Measurements from ENCODE around the gene KCNH4.
"Not testable (repeated sequence)": the region's sequence is repeated elsewhere in the genome, so short reads cannot be mapped to it uniquely, and the experiment has no call there.

Gene KCNH4

DNA sequence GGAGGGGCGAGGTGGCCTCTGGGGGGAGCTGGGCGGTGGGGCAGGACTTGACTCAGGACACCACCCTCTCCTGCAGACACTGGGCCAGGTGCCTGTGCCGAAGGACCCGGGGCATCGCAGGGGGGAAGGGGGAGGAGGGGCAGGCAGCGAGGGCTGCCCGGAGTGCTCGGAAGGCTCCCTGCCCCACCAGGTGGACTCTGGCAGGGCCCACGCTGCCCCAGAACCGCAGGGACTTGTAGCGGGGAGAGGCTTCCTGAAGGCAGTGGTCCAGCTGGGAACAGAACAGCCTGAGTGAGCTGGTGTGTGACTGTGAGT lies 8.7 kb upstream of the KCNH4 start:
- CTCF ChIA-PET, result interaction anchor here (1.0 to 3.6 kb wide), 3 partner anchors 8 to 214 kb away, joined by 4 to 12 read pairs (median 6); partner anchors contain the start of gene KCNH4
- H3K9me3 Mint-ChIP-seq, result no peaks in the 10 kb centered on the region
- H3K36me3 Mint-ChIP-seq, result peaks cover 2% of the 10 kb centered on the region
- H3K4me3 Mint-ChIP-seq, result no peak overlapping the region
- H3K4me1 Mint-ChIP-seq, result peaks cover 31% of the 10 kb centered on the region
- H3K27ac Mint-ChIP-seq, result no peak overlapping the region
- peaks cover 18% of the 10 kb centered on the region for H3K27me3 Mint-ChIP-seq
- no peak for DNase-seq

DNA sequence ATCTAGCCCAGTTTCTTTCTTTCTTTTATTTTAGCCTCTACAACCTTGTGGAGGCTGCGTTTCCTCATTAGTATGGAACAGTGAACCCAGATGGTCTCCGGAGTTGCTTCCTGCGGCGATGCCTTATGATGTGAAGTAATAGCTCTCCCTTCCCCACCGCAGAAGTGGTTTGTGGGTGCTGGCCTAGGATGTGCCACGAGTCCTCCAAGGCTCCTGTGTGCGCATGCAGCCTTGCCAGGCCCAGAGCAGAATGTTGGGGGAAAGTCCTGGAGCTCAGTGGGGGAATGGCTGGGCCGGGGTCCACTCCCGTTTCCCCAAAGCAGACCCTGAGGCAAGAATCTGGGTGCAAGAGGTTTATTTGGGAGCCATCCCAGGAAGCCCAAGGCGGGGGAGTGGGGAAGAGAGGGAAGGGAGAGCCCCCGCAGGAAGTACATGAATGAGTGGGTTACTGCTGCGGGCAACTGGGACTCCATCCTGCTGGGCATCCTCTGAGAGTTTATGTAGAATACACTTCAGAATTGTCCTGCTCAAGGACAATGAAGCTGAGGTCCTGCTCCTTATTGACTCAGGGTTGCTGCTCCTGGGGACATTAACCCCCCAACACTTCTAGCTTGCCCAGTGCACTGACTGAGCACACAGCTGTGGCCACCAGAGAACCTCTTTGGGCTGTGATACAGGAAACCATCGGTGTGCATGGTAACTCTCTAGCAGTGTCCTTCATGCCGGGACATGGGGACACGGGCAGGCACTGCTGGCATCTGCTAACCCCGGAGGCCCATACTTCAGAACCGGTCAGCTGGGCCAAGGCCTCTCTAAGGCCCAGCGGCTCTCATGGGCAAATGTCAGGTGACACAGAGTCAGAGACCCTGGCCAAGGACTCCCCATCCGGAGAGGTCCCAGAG lies 8.1 kb upstream of the KCNH4 start:
- Mint-ChIP-seq H3K4me1 (peaks cover 31% of the 10 kb centered on the region), H3K27me3 (peaks cover 20% of the 10 kb centered on the region), H3K4me3 (no peak overlapping the region), H3K36me3 (peaks cover 2% of the 10 kb centered on the region), H3K27ac (no peak overlapping the region), H3K9me3 (no peaks in the 10 kb centered on the region)
- no peak for DNase-seq
- CTCF ChIA-PET, result interaction anchor here (1.2 to 3.6 kb wide), 2 partner anchors 9 to 214 kb away, joined by 3 to 12 read pairs; no protein-coding TSS in a partner anchor

DNA sequence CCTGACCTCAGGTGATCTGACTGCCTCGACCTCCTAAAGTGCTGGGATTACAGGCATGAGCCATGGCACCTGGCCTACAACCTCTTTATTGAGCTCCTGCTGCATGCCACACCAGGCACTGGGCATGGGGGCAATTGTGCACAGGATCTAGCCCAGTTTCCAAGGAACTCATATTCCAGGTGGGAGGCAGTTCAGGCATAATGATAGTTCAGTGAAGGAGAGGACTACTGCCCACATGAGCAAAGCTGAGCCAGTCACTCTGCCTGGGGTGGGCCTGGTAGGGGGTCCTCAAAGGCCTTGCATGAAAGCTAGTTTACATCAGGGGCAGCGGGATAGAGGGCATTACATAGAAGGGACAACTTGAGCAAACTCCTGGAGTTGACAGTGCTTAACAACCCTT lies 6.9 kb upstream of the KCNH4 start:
- Mint-ChIP-seq H3K27ac (no peak overlapping the region), H3K4me3 (no peak overlapping the region), H3K9me3 (no peaks in the 10 kb centered on the region), H3K36me3 (peaks cover 2% of the 10 kb centered on the region), H3K4me1 (peaks cover 31% of the 10 kb centered on the region), H3K27me3 (peaks cover 31% of the 10 kb centered on the region)
- CTCF ChIA-PET, result interaction anchor here (1.0 to 3.6 kb wide), 3 partner anchors 8 to 218 kb away, joined by 3 to 12 read pairs (median 4); no protein-coding TSS in a partner anchor
- no peak for DNase-seq

DNA sequence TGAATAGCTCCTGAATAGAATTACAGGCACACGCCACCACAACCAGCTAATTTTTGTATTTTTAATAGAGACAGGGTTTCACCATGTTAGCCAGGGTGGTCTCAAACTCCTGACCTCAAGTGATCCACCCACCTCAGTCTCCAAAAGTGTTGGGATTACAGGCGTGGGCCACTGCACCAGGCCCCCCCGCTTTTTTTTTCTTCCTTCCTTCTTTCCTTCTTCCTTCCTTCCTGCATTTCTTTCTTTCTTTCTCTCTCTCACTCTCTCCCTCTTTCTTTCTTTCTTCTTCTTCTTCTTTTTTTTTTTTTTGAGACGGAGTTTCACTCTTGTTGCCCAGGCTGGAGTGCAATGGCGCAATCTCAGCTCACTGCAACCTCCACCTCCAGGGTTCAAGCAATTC lies 5.2 kb upstream of the KCNH4 start:
- peaks cover 46% of the 10 kb centered on the region for H3K27me3 Mint-ChIP-seq
- CTCF ChIA-PET, result interaction anchor here (0.7 kb wide), 1 partner anchor 19 kb away, joined by 4 read pairs; no protein-coding TSS in a partner anchor
- DNase-seq, H3K27ac Mint-ChIP-seq, H3K4me3 Mint-ChIP-seq, H3K9me3 Mint-ChIP-seq, H3K36me3 Mint-ChIP-seq: not testable (repeated sequence)
- H3K4me1 Mint-ChIP-seq, result peaks cover 43% of the 10 kb centered on the region

DNA sequence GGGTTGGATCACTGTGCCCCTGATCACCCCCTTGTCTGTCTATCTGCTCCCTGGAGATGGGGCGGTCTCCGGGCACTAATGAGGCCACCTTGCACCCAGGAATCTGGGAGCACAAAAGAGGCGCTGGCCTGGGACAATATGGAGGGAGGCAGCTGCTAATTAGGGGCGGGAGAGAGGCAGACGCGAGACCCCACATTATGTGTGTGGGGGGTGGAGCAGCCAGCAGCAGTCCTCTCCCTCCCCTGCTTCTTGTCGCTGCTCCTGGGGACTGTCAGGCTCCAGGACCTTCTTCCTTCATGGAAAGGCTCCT lies 4.6 kb upstream of the KCNH4 start:
- Mint-ChIP-seq H3K4me1 (peaks cover 47% of the 10 kb centered on the region), H3K36me3 (peaks cover 2% of the 10 kb centered on the region), H3K4me3 (no peak overlapping the region), H3K27me3 (peaks cover 52% of the 10 kb centered on the region), H3K27ac (no peak overlapping the region), H3K9me3 (no peaks in the 10 kb centered on the region)
- CTCF ChIA-PET, result interaction anchor here (0.7 to 1.1 kb wide), 2 partner anchors 18 to 101 kb away, joined by 3 to 4 read pairs; no protein-coding TSS in a partner anchor
- no peak for DNase-seq

DNA sequence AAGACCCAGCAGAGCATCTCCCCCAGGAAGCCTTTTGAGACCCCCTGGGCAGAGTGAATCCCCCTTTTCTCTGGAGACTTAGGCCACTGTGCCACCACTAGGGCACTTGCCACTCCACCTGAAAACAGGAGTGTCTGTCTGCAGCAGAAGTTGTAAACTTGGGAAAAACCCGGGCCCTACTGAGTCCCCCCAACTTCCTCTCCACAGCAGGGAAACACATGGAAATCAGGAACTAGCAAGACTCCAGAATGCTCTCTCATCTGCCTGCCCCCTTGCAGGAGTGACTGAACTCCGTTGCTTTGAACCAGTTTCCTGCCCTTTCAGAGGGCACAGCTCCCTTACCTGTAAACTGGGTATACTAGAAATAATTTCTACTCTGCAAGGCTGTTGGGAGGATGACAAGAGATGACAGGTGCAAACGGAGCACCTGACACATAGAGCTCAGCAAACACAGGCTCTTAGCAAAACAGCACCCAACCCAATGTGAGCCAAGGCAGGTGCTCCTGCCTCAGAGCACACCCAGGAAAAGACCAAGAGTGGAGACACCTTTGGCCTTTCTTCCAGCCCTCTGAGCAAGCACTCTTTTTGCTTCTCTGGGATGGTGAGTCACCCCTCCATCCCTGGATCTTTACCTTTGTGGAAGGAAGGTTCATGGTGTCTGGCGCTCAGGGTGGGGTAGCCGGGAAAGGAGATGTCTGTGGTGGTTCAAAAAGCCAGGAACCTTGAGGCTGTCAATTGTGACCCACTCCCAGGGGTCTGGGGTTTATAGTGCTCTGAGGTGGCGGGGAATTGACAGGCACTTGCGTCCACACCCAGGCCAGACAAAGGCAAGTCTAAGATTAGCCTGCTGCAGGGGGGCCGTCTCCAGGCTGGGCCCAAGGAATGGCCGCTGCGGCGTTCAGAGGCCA lies 4.0 kb upstream of the KCNH4 start, which contains the start of gene HCRT:
Gene HCRT, minus strand, starts transcription at position 740 of the 908 bp plus-strand sequence. Its CDS starts 87 bp downstream, at position 653.
- DNase-seq, result no peak
- CTCF ChIA-PET, result interaction anchor here (1.0 to 2.1 kb wide), 3 partner anchors 9 to 217 kb away, joined by 3 to 11 read pairs (median 4); partner anchors contain the start of gene GHDC
- Mint-ChIP-seq H3K4me1 (peaks cover 52% of the 10 kb centered on the region), H3K9me3 (no peaks in the 10 kb centered on the region), H3K27ac (peak within 1 kb of the TSS; percentile 67), H3K36me3 (no peaks in the 10 kb centered on the region), H3K27me3 (peaks cover 58% of the 10 kb centered on the region), H3K4me3 (peak within 1 kb of the TSS; percentile 82)

DNA sequence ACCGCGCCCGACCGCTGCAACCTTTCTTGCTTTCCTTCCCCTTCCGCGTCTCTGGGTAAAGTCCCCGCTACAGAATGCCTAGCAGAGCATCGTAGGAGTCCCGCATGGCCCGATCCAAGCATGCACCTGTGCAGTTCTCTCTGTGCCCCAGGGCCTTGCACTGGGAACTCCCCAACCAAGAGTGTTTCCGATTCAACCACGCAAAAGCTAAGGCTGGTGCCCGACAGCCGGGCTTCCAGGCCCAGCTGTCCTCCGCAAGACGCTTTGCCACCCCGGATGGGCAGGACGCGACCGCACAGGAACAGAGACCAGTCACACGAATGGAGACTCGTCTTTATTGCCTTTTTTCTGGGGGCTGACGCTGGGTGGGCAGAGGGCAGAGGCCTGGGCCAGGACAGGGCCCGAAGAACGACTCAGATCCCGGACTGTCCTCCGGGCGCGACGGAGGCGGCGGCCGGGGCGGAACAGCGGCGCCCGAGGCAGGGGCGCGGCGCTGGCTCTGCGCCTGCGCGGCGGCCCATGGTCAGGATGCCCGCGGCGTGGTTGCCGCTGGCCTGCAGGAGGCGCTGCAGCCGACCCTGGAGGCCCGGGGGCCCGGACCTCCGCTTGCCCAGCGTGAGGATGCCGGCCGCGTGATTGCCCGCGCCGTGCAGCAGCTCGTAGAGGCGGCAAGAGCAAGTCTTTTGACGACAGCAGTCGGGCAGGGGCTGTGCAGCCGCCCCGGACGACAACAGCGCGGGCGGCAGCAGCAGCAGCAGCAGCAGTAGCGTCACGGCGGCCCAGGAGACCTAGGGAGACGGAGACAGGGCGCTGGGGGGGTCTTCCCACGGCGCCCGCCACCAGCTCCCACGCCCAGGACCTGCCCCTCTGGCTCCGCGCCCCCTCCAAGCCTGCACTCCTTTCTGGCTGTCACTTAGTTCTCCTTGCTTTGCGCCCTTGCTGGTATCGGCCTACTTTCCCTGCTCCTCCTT lies 3.1 kb upstream of the KCNH4 start:
- peak; percentile 80 for DNase-seq
- Mint-ChIP-seq H3K4me1 (peaks cover 60% of the 10 kb centered on the region), H3K27ac (peak overlapping the region; percentile 86), H3K36me3 (no peaks in the 10 kb centered on the region), H3K27me3 (peaks cover 67% of the 10 kb centered on the region), H3K9me3 (no peaks in the 10 kb centered on the region), H3K4me3 (peak overlapping the region; percentile 82)
- CTCF ChIA-PET, result interaction anchor here (1.0 to 2.1 kb wide), 3 partner anchors 10 to 216 kb away, joined by 3 to 11 read pairs (median 4); partner anchors contain the start of gene GHDC

DNA sequence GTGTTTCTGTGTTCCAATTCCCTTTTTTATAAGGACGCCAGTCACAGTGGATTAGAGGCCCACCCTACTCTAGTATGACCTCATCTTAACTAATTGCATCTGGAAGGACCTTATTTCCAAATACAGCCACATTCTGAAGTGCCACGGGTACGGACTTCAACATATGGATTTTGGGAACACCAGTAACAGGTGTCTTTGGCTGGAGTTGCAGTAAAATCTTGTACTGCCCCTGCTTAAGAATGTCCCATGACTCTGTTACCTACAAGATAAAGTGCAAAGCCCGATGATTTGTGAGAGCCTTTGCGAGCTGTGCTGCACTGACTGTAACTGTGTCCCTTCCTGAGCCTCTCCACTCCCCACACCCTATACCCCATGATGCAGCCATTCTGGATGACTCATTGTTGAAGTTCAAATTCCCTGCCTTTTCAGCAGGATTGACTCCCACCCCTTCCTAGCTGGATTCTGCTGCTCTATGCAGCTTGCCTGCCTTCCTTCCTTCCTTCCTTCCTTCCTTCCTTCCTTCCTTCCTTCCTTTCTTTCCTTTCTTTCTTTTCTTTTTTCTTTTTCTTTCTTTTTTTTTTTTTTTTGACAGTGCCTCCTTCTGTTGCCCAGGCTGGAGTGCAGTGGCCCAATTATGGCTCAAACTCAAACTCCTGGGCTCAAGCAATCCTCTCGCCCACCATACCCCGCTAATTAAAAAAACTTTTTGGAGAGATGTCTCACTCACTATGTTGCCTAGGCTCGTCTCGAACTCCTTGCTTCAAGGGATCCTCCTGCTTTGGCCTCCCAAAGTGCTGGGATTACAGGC lies 2.2 kb upstream of the KCNH4 start:
- Mint-ChIP-seq H3K4me3 (peak overlapping the region; percentile 82), H3K9me3 (no peaks in the 10 kb centered on the region), H3K27ac (peak overlapping the region; percentile 86), H3K36me3 (no peaks in the 10 kb centered on the region), H3K4me1 (peaks cover 61% of the 10 kb centered on the region), H3K27me3 (peaks cover 76% of the 10 kb centered on the region)
- DNase-seq, result no peak
- CTCF ChIA-PET, result interaction anchor here (2.1 kb wide), 1 partner anchor 11 kb away, joined by 11 read pairs; the partner anchor contains the start of gene GHDC

DNA sequence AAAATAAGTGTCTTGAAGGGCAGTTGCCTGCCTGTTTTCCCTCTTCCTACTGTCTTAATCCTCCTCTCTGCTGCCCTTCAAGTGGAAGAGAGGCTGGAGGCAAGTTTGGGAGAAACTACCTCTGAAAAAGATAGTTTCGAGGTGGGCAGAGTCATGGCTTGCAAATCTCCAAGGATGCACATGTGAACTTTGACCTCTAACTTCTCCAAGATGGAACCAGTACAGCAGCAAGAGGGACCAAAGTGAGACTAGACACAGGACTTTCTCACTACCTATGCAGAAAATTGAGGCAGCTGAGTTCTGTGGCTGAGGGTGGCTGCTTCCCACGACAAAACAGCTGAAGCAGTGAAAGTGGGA lies 887 bp upstream of the KCNH4 start:
- H3K4me1 Mint-ChIP-seq, result peaks cover 61% of the 10 kb centered on the region

DNA sequence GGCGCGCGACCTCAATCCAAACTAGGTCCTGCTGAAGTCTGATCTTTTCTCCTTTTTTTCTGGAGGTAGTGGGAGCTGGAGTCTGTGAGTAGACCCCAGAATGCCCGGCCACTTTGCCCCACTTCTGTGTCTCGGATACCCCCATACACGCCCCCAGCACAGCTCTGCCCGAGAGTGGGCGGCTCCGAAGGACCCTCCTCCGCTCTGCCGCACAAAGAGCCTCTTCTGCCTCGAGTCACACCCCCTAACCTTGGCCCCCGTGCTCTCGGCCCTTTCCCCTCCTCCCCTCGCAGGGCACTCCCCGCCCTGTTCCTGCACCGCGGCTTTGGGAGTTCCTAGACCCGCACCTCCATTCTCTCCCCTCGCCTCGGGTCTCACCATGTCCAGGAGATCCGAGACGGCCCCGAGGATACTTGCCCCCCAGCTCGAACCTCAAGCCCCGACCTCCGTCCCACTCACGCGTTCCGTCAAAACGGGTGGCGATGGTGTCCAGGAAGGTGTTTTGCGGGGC lies 476 bp downstream of the KCNH4 start:
- Mint-ChIP-seq H3K36me3 (no peaks in the 10 kb centered on the region), H3K4me3 (peak overlapping the region; percentile 35), H3K4me1 (peaks cover 61% of the 10 kb centered on the region), H3K27me3 (peaks cover 81% of the 10 kb centered on the region), H3K27ac (no peak overlapping the region), H3K9me3 (no peaks in the 10 kb centered on the region)
- CTCF ChIA-PET, result interaction anchor here (0.8 to 3.1 kb wide), 6 partner anchors 8 to 160 kb away, joined by 3 to 28 read pairs (median 4); partner anchors contain the start of genes DHX58, GHDC, KAT2A and NKIRAS2
- DNase-seq, result no peak

More for the DNA sequence above, 887 bp upstream of the KCNH4 start:
- Mint-ChIP-seq H3K36me3 (no peaks in the 10 kb centered on the region), H3K27ac (peak overlapping the region; percentile 5), H3K4me3 (peak overlapping the region; percentile 52), H3K27me3 (peaks cover 83% of the 10 kb centered on the region), H3K9me3 (no peaks in the 10 kb centered on the region)
- CTCF ChIA-PET, result interaction anchor here (0.6 to 3.1 kb wide), 22 partner anchors 8 to 348 kb away, joined by 3 to 28 read pairs (median 3); partner anchors contain the start of genes CNP, GHDC, KAT2A and NKIRAS2
- no peak for DNase-seq

DNA sequence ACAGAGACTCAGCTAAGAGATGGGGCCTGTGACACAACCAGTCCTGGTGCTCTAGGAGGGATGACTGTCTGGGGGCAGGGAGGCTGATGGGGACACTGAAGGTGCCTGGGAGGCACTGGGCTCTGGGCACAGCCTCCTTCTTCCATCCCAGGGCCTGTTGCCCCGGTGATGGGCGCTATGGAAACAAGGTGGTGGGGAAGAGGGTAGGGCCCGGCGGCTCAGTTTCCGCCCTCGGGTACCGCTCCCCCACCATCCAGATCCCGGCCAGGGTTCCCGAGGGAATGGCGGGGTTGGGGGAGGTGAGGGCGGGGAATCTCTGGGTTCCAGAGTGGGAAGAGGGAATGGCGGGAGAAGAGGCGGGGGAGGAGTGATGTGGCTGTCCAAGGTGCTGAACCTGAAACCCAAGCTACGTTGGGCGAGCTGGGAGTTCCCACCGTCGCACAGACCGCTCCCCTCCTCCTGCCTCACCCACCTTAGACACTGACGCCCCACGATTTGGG lies 981 bp downstream of the KCNH4 start:
- Mint-ChIP-seq H3K4me1 (peaks cover 57% of the 10 kb centered on the region), H3K27ac (no peak overlapping the region), H3K27me3 (peaks cover 79% of the 10 kb centered on the region), H3K9me3 (no peaks in the 10 kb centered on the region), H3K36me3 (no peaks in the 10 kb centered on the region), H3K4me3 (peak overlapping the region; percentile 35)
- CTCF ChIA-PET, result interaction anchor here (0.8 to 3.1 kb wide), 4 partner anchors 9 to 160 kb away, joined by 3 to 28 read pairs (median 3); partner anchors contain the start of genes DHX58, KAT2A and NKIRAS2
- DNase-seq, result peak; percentile 64

DNA sequence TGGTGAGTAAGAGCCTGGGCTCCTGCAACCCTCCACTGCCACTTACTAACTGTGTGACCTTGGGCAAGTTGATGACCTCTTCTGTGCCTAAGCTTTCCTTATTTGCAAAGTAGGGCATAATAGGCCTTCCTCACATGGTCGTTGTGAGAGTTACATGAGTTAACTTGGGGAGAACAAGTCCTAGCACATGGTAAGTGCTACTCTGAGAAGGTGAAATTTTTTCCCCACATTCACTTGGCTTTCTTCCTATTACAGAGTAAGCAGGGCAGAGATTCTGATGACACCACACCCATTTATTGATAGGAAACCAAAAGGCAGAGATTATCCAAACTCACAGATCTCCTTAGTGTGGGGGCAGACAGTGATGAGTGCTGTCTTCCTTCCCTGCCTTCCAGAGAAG lies 1.6 kb downstream of the KCNH4 start:
- Mint-ChIP-seq H3K27me3 (peaks cover 80% of the 10 kb centered on the region), H3K9me3 (no peaks in the 10 kb centered on the region), H3K36me3 (no peaks in the 10 kb centered on the region), H3K27ac (no peak overlapping the region), H3K4me1 (peaks cover 51% of the 10 kb centered on the region), H3K4me3 (no peak overlapping the region)
- CTCF ChIA-PET, result interaction anchor here (0.9 to 1.7 kb wide), 4 partner anchors 9 to 159 kb away, joined by 3 to 4 read pairs (median 3); partner anchors contain the start of gene NKIRAS2
- no peak for DNase-seq

Data from activated naive CD4-positive, alpha-beta T cell treated with anti-CD3 and anti-CD28 coated beads, Interleukin-2, amount 10 ng/mL, durations not matched to agents 7 days and 5 days (primary cell).